ENCODE measurements around the gene ABHD17A. TPM values are rescaled to one million over a fixed set of nuclear protein-coding genes. Genes with fewer than 3 reads are reported as not detected.

Gene ABHD17A
- total and polyA plus RNA-seq, 9 of the 15 experiments (the other 6 are each of a cell fraction or from before 2014, with no cell fraction given): 0.04 to 135 (median 21.8) TPM; not detected in 1

DNA sequence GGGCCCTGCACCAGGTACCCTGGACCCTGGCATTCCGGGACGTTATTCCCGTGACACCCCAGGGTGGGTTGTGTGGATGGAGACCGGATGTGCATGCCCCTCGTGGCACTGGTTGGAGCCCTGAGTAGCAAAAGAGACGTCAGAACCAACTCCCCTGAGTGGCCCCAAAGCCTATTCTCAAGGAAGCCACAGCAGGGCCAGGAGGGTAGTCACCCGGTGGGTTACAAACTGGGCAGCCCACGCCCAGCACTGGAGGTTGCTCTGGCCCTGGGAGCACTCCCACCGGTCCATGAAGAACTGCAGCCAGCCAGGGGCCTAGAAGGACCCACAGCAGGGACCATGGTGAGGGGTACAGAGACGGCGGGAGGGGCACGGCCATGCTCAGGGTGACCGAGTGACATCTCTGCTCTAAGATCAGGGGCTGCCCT, 29.5 kb downstream of the ABHD17A start:
- in situ Hi-C loops (cut with MboI): no loop called here
- FAIRE-seq (no peak), ATAC-seq (no peak)
- TF ChIP-seq, protein P1, sequence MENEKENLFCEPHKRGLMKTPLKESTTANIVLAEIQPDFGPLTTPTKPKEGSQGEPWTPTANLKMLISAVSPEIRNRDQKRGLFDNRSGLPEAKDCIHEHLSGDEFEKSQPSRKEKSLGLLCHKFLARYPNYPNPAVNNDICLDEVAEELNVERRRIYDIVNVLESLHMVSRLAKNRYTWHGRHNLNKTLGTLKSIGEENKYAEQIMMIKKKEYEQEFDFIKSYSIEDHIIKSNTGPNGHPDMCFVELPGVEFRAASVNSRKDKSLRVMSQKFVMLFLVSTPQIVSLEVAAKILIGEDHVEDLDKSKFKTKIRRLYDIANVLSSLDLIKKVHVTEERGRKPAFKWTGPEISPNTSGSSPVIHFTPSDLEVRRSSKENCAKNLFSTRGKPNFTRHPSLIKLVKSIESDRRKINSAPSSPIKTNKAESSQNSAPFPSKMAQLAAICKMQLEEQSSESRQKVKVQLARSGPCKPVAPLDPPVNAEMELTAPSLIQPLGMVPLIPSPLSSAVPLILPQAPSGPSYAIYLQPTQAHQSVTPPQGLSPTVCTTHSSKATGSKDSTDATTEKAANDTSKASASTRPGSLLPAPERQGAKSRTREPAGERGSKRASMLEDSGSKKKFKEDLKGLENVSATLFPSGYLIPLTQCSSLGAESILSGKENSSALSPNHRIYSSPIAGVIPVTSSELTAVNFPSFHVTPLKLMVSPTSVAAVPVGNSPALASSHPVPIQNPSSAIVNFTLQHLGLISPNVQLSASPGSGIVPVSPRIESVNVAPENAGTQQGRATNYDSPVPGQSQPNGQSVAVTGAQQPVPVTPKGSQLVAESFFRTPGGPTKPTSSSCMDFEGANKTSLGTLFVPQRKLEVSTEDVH (IDR thresholded peaks at IDR 0.05; ENCODE audit: low read depth, partially characterized antibody): no peak
- TF ChIP-seq KLF6 (CRISPR knock-in tag; IDR thresholded peaks at IDR 0.05; ENCODE audit: borderline replicate concordance) (no peak), ZNF561 (CRISPR knock-in tag; conservative IDR thresholded peaks at IDR 0.05) (no peak), GATAD2A (IDR thresholded peaks at IDR 0.05) (0 out of 2 replicates have a peak, but pooled peaks have one; percentile 8), SIN3A (IDR thresholded peaks at IDR 0.05; ENCODE audit: borderline replicate concordance in 2 of 2, control insufficient read depth in 1 of 2, low read depth in 2 of 2, low read length in 2 of 2) (0 out of 4 replicates have a peak, but pooled peaks of 1 of the 2 experiments have one; percentile 1), ZC3H11A (IDR thresholded peaks at IDR 0.05; ENCODE audit: low read depth, low read length) (no peak), KLF16 (IDR thresholded peaks at IDR 0.05) (no peak), TCF7 (IDR thresholded peaks at IDR 0.05; ENCODE audit: borderline replicate concordance) (0 out of 2 replicates have a peak, but pooled peaks have one; percentile 7), TAF7 (tag; IDR thresholded peaks at IDR 0.05) (no peak), TRIM28 (IDR thresholded peaks at IDR 0.05) (no peak), JUN (IDR thresholded peaks at IDR 0.05; ENCODE audit: borderline replicate concordance, low read depth, low read length) (no peak), JUN (CRISPR knock-in tag; IDR thresholded peaks at IDR 0.05; ENCODE audit: borderline replicate concordance) (no peak), COPS2 (conservative IDR thresholded peaks at IDR 0.05) (no peak), SMC3 (conservative IDR thresholded peaks at IDR 0.05; ENCODE audit: insufficient read depth, low read depth, low read length) (no peak), ZNF668 (CRISPR knock-in tag; IDR thresholded peaks at IDR 0.05) (no peak), EP400 (IDR thresholded peaks at IDR 0.05) (0 out of 2 replicates have a peak, but pooled peaks have one; percentile 6), ZNF263 (CRISPR knock-in tag; IDR thresholded peaks at IDR 0.05; ENCODE audit: borderline replicate concordance) (peak; percentile 80), HDAC6 (IDR thresholded peaks at IDR 0.05; ENCODE audit: low read depth, low read length) (no peak)
- TF ChIP-seq, protein P2, sequence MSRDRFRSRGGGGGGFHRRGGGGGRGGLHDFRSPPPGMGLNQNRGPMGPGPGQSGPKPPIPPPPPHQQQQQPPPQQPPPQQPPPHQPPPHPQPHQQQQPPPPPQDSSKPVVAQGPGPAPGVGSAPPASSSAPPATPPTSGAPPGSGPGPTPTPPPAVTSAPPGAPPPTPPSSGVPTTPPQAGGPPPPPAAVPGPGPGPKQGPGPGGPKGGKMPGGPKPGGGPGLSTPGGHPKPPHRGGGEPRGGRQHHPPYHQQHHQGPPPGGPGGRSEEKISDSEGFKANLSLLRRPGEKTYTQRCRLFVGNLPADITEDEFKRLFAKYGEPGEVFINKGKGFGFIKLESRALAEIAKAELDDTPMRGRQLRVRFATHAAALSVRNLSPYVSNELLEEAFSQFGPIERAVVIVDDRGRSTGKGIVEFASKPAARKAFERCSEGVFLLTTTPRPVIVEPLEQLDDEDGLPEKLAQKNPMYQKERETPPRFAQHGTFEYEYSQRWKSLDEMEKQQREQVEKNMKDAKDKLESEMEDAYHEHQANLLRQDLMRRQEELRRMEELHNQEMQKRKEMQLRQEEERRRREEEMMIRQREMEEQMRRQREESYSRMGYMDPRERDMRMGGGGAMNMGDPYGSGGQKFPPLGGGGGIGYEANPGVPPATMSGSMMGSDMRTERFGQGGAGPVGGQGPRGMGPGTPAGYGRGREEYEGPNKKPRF (IDR thresholded peaks at IDR 0.05; ENCODE audit: low read depth, low read length): no peak

More for the DNA sequence above, 29.5 kb downstream of the ABHD17A start:
- peaks cover 5% of the 10 kb centered on the region for H3K9me1 ChIP-seq (ENCODE audit: control insufficient read depth, insufficient read depth, low read length)
- peaks cover 94% of the 10 kb centered on the region for H3K79me2 ChIP-seq (ENCODE audit: control insufficient read depth, insufficient read depth, low read length)
- no peaks in the 10 kb centered on the region for H3K27me3 ChIP-seq (ENCODE audit: control insufficient read depth in 2 of 2, insufficient read depth in 2 of 2, low read length in 2 of 2)
- POLR2A ChIA-PET: interaction anchor here (0.6 to 5.2 kb wide), 12 partner anchors 9 to 580 kb away, joined by 3 to 46 read pairs (median 3); partner anchors contain the start of gene FAM174C
- H3K4me2 ChIP-seq (ENCODE audit: insufficient read depth, low read length): peak overlapping the region; percentile 85
- no peak overlapping the region for H2AFZ ChIP-seq (ENCODE audit: low read depth, low read length)
- intact Hi-C loops (cut with micrococcal nuclease): no loop called here
- DNase-seq (ENCODE audit: extremely low read depth in 1 of 4, low spot score in 3 of 4): peak in 1 of 4 experiments; percentile 40
- CTCF ChIA-PET (ENCODE audit: low intra/inter-chr PET ratio): no interaction called here
- H3K36me3 ChIP-seq (ENCODE audit: control insufficient read depth, insufficient read depth, low read length): peaks cover 27% of the 10 kb centered on the region; the same call in 1 of the 3 replicates
- peaks cover 21% of the 10 kb centered on the region for H4K20me1 ChIP-seq (replicated peaks; ENCODE audit: control insufficient read depth, insufficient read depth, low read length)
- peak overlapping the region; percentile 90 for H3K27ac ChIP-seq (ENCODE audit: extremely low read depth, low read depth, low read length)
- peak overlapping the region; percentile 83 to 97 for H3K9ac ChIP-seq (ENCODE audit: insufficient read depth in 1 of 2, low read depth in 2 of 2, low read length in 2 of 2)
- WGBS (ENCODE audit: insufficient coverage, low coverage, missing lambda C conversion rate): 4% methylated on average over 13 of the region's 13 CpGs
- BruUV-seq (replicated peaks): TSS peak; percentile 97
- H3K4me1 ChIP-seq (replicated peaks in 1 of 2; ENCODE audit: control insufficient read depth in 2 of 2, insufficient read depth in 2 of 2, low read length in 2 of 2): peaks cover 71 to 99% of the 10 kb centered on the region in 2 experiments
- H3K4me3 ChIP-seq: peak overlapping the region; percentile 57
- no peaks in the 10 kb centered on the region for H3K9me3 ChIP-seq (replicated peaks; ENCODE audit: control insufficient read depth, insufficient read depth, low read depth, low read length)

Measured in K562 (cell line).